CMK (cell line): ENCODE data around the gene FLCN.

Source experiments
- DNase-seq: peaks from one replicate; pipeline ENCODE4 v3.0.0-alpha.2; 2010; ENCODE audit warnings: low read depth

The FLCN gene

DNA sequence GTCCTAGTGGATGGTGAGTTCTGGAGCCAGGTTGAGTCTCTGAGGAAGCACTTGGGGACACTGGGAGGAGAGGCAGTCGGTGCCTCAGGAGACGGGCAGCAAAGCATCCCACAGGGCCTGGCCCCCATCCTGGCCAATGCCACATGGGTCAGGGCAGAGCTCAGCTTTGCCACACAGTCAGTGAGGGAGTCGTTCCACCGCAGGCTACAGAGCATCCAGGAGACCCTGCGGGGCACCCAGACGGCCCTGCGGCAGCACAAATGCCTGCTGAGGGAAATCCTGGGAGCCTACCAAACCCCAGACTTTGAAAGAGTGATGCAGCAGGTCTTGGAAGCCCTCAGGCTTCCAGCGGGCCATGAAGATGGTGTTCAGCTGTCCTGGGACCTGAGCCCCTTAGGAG is 70.5 kb downstream of the FLCN start:
- DNase-seq, result no peak

DNA sequence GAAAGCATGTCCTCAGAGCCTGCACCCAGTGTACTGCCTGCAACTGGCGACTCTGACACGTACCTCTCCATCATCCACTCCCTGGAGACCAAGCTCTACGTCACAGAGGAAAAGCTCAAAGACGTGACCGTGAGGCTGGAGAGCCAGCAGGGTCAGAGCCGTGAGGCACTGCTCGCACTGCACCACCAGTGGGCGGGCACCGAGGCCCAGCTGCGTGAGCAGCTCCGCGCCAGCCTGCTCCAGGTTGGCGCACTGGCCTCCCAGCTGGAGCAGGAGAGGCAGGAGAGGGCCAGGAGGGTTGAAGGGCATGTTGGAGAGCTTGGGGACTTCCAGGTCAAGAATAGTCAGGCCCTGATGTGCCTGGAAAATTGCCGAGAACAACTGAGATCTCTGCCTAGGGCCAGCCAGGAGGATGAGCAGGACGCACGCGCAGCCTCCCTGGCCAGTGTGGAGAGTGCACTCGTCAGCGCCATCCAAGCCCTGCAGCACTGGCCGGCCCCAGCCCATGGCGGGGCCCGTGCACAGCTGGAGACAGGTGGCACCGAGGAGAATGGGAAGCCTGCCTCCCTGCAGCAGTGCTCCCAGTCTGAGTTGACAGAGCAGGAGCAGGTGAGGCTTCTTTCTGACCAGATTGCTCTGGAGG is 71.2 kb downstream of the FLCN start:
- no peak for DNase-seq

DNA sequence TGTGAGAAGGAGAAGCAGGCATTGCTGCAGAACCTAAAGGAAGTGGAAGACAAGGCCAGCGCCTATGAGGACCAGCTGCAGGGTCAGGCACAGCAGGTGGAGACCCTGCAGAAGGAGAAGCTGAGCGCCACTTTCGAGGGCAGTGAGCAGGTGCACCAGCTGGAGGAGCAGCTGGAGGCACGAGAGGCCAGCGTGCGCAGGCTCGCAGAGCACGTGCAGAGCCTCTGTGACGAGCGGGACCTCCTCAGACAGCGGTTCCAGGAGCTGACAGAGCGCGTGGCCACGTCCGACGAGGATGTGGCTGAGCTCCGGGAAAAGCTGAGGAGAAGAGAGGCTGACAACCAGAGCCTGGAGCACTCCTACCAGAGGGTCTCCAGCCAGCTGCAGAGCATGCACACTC is 72.3 kb downstream of the FLCN start:
- no peak for DNase-seq

DNA sequence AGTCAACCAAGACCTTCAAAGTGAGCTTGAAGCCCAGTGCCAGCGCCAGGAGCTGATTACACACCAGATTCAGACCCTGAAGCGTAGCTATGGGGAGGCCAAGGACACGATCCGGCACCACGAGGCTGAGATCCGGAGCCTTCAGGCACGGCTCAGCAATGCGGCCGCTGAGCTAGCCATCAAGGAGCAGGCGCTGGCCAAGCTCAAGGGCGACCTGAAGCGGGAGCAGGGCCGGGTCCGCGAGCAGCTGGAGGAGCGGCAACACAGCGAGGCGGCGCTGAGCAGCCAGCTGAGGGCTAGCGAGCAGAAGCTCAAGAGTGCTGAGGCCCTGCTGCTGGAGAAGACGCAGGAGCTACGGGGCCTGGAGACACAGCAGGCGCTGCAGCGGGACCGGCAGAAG is 72.8 kb downstream of the FLCN start:
- no peak for DNase-seq
